ENCODE results near the gene TMEM120B.

GRCh38 chr12:121799842-121800693, 87.5 kb downstream of the TMEM120B start:
- TF ChIP-seq, protein P1, sequence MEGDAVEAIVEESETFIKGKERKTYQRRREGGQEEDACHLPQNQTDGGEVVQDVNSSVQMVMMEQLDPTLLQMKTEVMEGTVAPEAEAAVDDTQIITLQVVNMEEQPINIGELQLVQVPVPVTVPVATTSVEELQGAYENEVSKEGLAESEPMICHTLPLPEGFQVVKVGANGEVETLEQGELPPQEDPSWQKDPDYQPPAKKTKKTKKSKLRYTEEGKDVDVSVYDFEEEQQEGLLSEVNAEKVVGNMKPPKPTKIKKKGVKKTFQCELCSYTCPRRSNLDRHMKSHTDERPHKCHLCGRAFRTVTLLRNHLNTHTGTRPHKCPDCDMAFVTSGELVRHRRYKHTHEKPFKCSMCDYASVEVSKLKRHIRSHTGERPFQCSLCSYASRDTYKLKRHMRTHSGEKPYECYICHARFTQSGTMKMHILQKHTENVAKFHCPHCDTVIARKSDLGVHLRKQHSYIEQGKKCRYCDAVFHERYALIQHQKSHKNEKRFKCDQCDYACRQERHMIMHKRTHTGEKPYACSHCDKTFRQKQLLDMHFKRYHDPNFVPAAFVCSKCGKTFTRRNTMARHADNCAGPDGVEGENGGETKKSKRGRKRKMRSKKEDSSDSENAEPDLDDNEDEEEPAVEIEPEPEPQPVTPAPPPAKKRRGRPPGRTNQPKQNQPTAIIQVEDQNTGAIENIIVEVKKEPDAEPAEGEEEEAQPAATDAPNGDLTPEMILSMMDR (IDR thresholded peaks at IDR 0.05; ENCODE audit: low read length): no peak
- no peak for TF ChIP-seq EZH2 (IDR thresholded peaks at IDR 0.05; ENCODE audit: borderline replicate concordance, low read length)

Measured in OCI-LY1 (cell line).